ENCODE measurements around the gene MRPS27.

DNA sequence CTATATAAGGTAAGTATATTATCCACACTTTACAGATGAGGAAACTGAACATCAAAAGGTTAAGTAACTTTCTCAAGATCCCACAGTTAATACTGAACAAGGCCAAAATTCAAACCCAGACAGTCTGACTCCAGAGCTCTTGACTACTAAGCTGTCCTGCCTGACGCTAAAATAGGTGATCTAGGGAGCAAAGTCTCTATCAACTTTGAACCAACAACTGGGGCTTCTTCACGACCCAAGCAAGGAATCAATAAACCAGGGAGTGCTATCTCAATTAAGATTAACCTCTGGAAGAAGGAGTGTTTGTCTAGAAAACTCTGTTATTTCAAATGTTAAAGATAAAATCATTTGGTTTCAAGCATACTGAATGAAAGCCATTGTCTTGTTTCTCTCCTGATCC, 64.4 kb downstream of the MRPS27 start:
- no peak for TF ChIP-seq EZH2 (IDR thresholded peaks at IDR 0.05; ENCODE audit: borderline replicate concordance, low read depth, low read length)
- TF ChIP-seq, protein P1, sequence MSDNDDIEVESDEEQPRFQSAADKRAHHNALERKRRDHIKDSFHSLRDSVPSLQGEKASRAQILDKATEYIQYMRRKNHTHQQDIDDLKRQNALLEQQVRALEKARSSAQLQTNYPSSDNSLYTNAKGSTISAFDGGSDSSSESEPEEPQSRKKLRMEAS (CRISPR knock-in tag; IDR thresholded peaks at IDR 0.05) = no peak
- TF ChIP-seq RBM17 (IDR thresholded peaks at IDR 0.05; ENCODE audit: borderline replicate concordance, low read depth, low read length) = no peak
- TF ChIP-seq SIRT6 (IDR thresholded peaks at IDR 0.05; ENCODE audit: low read depth, low read length) = no peak
- no peak for TF ChIP-seq SREBF2 (CRISPR knock-in tag; IDR thresholded peaks at IDR 0.05)
- TF ChIP-seq CHD2 (IDR thresholded peaks at IDR 0.05; ENCODE audit: low read depth, low read length) = no peak
- no peak for TF ChIP-seq ZNF561 (CRISPR knock-in tag; conservative IDR thresholded peaks at IDR 0.05)
- no peak for TF ChIP-seq FOXA3 (CRISPR knock-in tag; conservative IDR thresholded peaks at IDR 0.05 in 1 of 2, IDR thresholded peaks at IDR 0.05 in 1 of 2)
- no peak for TF ChIP-seq STAG1 (CRISPR knock-in tag; IDR thresholded peaks at IDR 0.05; ENCODE audit: borderline replicate concordance)
- TF ChIP-seq STAT5B (CRISPR knock-in tag; IDR thresholded peaks at IDR 0.05) = no peak
- no peak for TF ChIP-seq RBBP5 (IDR thresholded peaks at IDR 0.05; ENCODE audit: borderline replicate concordance, insufficient read depth, low read length, poor library complexity, severe bottlenecking)
- no peak for TF ChIP-seq MECOM (CRISPR knock-in tag; IDR thresholded peaks at IDR 0.05)
